SK-MEL-5 (cell line): Measurements from ENCODE around the gene TMEM106C. TPM values are rescaled to one million over a fixed set of nuclear protein-coding genes. Genes with fewer than 3 reads are reported as not detected.

Experiments used
- DNase-seq: peaks from one replicate; pipeline ENCODE4 v3.0.0-alpha.2; 2016; ENCODE audit warnings: low read depth, low spot score
- in situ Hi-C: cut with HindIII; loops from 2 replicates; pipeline ENCODE4 v1.10.0; 2016; ENCODE audit warnings: low sequenced_read_pairs, high pct_unique_total_duplicates, low pct_unique_long_range_greater_than_20kb
- total RNA-seq: library from RNA; depleted of rRNA; stranded (reverse); fragments of >200 nt; shearing (Covaris generic); gene quantifications from 2 replicates; pipeline ENCODE4 v1.2.3, GENCODE V29; 2014

TMEM106C gene
- total RNA-seq, 1 experiment from 2014 or later, result 197 TPM

GRCh38 chr12:48003226-48004052 is 40.0 kb downstream of the TMEM106C start:
- in situ Hi-C loops, result no loop called here
- no peak for DNase-seq

GRCh38 chr12:48004053-48004941 is 40.9 kb downstream of the TMEM106C start, which contains the start of gene COL2A1:
Gene COL2A1, minus strand, starts transcription at chr12:48004476. Its CDS starts 155 bp downstream, at chr12:48004321.
- in situ Hi-C loops, result no loop called here
- DNase-seq, result no peak

GRCh38 chr12:48005001-48005749 is 41.8 kb downstream of the TMEM106C start:
- in situ Hi-C loops, result no loop called here
- DNase-seq, result no peak

- in situ Hi-C loops, result no loop called here
- DNase-seq, result no peak
These were observed 42.3 kb downstream of the TMEM106C start for GRCh38 chr12:48005750-48006021.

GRCh38 chr12:48007206-48007605 is 43.8 kb downstream of the TMEM106C start:
- DNase-seq, result no peak
- in situ Hi-C loops, result no loop called here

- no peak for DNase-seq
- in situ Hi-C loops, result no loop called here
These were observed 45.0 kb downstream of the TMEM106C start for GRCh38 chr12:48008349-48008748.

- in situ Hi-C loops, result no loop called here
- DNase-seq, result no peak
These were observed 45.6 kb downstream of the TMEM106C start for GRCh38 chr12:48008950-48009349.

- no peak for DNase-seq
- in situ Hi-C loops, result no loop called here
These were observed 46.1 kb downstream of the TMEM106C start for GRCh38 chr12:48009471-48009870.

- no peak for DNase-seq
- in situ Hi-C loops, result no loop called here
These were observed 47.1 kb downstream of the TMEM106C start for GRCh38 chr12:48010366-48010970.

GRCh38 chr12:48012070-48012469 is 48.7 kb downstream of the TMEM106C start:
- in situ Hi-C loops, result no loop called here

GRCh38 chr12:48013287-48013686 is 49.9 kb downstream of the TMEM106C start:
- in situ Hi-C loops, result no loop called here
- no peak for DNase-seq

More at GRCh38 chr12:48012070-48012469, 48.7 kb downstream of the TMEM106C start:
- no peak for DNase-seq

- in situ Hi-C loops, result no loop called here
These were observed 51.7 kb downstream of the TMEM106C start for GRCh38 chr12:48015129-48015528.

GRCh38 chr12:48015954-48016353 is 52.6 kb downstream of the TMEM106C start:
- no peak for DNase-seq
- in situ Hi-C loops, result no loop called here

More at GRCh38 chr12:48015129-48015528, 51.7 kb downstream of the TMEM106C start:
- no peak for DNase-seq

GRCh38 chr12:48016373-48017020 is 53.1 kb downstream of the TMEM106C start:
- DNase-seq, result no peak
- in situ Hi-C loops, result no loop called here

- in situ Hi-C loops, result no loop called here
- DNase-seq, result no peak
These were observed 54.1 kb downstream of the TMEM106C start for GRCh38 chr12:48017496-48017895.

- in situ Hi-C loops, result no loop called here
- no peak for DNase-seq
These were observed 54.7 kb downstream of the TMEM106C start for GRCh38 chr12:48017921-48018617.
